ENCODE measurements around the gene KATNB1.
A peak's percentile ranks its signal among the peaks of the same experiment; 100 is the strongest.
"Not testable (repeated sequence)": the region's sequence is repeated elsewhere in the genome, so short reads cannot be mapped to it uniquely, and the experiment has no call there.

Gene KATNB1

GRCh38 chr16:57771141-57771785 is 35.7 kb downstream of the KATNB1 start:
- DNase-seq (ENCODE audit: low read depth, low spot score): no peak

GRCh38 chr16:57773019-57773418 is 37.4 kb downstream of the KATNB1 start:
- DNase-seq (ENCODE audit: low read depth, low spot score): no peak

- DNase-seq (ENCODE audit: low read depth, low spot score): no peak
Measured at GRCh38 chr16:57773655-57774295, 38.2 kb downstream of the KATNB1 start.

GRCh38 chr16:57774705-57775285 is 39.2 kb downstream of the KATNB1 start:
- DNase-seq (ENCODE audit: low read depth, low spot score): no peak

GRCh38 chr16:57775661-57776469 is 40.3 kb downstream of the KATNB1 start:
- DNase-seq (ENCODE audit: low read depth, low spot score): peak; percentile 83

GRCh38 chr16:57778658-57779057 is 43.1 kb downstream of the KATNB1 start:
- DNase-seq (ENCODE audit: low read depth, low spot score): no peak

- DNase-seq (ENCODE audit: low read depth, low spot score): not testable (repeated sequence)
Measured at GRCh38 chr16:57779836-57780235, 44.3 kb downstream of the KATNB1 start.

GRCh38 chr16:57781349-57781740 is 45.8 kb downstream of the KATNB1 start:
- DNase-seq (ENCODE audit: low read depth, low spot score): no peak

- no peak for DNase-seq (ENCODE audit: low read depth, low spot score)
Measured at GRCh38 chr16:57781741-57782606, 46.4 kb downstream of the KATNB1 start.

- not testable (repeated sequence) for DNase-seq (ENCODE audit: low read depth, low spot score)
Measured at GRCh38 chr16:57782607-57783055, 47.1 kb downstream of the KATNB1 start.

GRCh38 chr16:57783116-57783515 is 47.5 kb downstream of the KATNB1 start:
- no peak for DNase-seq (ENCODE audit: low read depth, low spot score)

GRCh38 chr16:57783883-57784282 is 48.3 kb downstream of the KATNB1 start:
- DNase-seq (ENCODE audit: low read depth, low spot score): no peak

- no peak for DNase-seq (ENCODE audit: low read depth, low spot score)
Measured at GRCh38 chr16:57784334-57784733, 48.8 kb downstream of the KATNB1 start.

GRCh38 chr16:57785385-57785784 is 49.8 kb downstream of the KATNB1 start:
- no peak for DNase-seq (ENCODE audit: low read depth, low spot score)

GRCh38 chr16:57785924-57786323 is 50.4 kb downstream of the KATNB1 start:
- no peak for DNase-seq (ENCODE audit: low read depth, low spot score)

- DNase-seq (ENCODE audit: low read depth, low spot score): no peak
Measured at GRCh38 chr16:57786632-57787518, 51.3 kb downstream of the KATNB1 start.

GRCh38 chr16:57787519-57787905 is 51.9 kb downstream of the KATNB1 start:
- DNase-seq (ENCODE audit: low read depth, low spot score): no peak

- DNase-seq (ENCODE audit: low read depth, low spot score): no peak
Measured at GRCh38 chr16:57788252-57788841, 52.8 kb downstream of the KATNB1 start.

GRCh38 chr16:57788951-57789350 is 53.4 kb downstream of the KATNB1 start:
- DNase-seq (ENCODE audit: low read depth, low spot score): no peak

Measured in iPS DF 19.7 (cell line).